ENCODE data around the gene CYB5R4. TPM values are rescaled to one million over a fixed set of nuclear protein-coding genes. Genes with fewer than 3 reads are reported as not detected.

The CYB5R4 gene
- total and polyA plus RNA-seq, 2 of the 8 experiments (the other 6 are each of a cell fraction or from before 2014, with no cell fraction given) = 2.8 to 14.6 TPM

DNA sequence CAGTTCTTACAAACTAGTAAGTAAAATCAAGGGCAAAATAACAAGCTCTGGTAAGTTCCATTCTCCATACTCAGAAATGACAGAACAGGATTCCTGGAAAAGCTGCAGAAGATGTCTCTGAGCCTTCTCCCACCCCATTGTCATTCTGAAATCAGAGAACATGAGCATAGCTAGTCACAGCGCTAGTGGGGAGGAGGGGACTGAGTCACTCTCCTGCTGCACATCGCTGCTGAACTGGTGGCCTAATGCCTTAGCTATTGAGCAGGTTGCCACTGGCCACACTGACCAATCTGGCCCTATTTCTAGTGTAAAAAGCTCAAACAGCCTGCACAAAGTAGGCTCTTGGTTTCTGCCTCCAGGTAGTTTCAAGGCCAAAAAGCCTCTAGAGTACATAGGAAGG is 32.4 kb upstream of the CYB5R4 start (continued):
- TF ChIP-seq EP300 (IDR thresholded peaks at IDR 0.05; ENCODE audit: borderline replicate concordance in 1 of 2, low read depth in 2 of 2, low read length in 2 of 2) (no peak), BCL11A (IDR thresholded peaks at IDR 0.05; ENCODE audit: low read depth in 2 of 2, low read length in 2 of 2) (no peak), HDAC2 (IDR thresholded peaks at IDR 0.05; ENCODE audit: borderline replicate concordance in 1 of 2, low read depth in 2 of 2, low read length in 2 of 2) (no peak), CHD1 (IDR thresholded peaks at IDR 0.05; ENCODE audit: low read depth, low read length) (no peak), BRCA1 (IDR thresholded peaks at IDR 0.05; ENCODE audit: low read depth, low read length) (no peak), KDM4A (IDR thresholded peaks at IDR 0.05; ENCODE audit: low read depth, low read length, severe bottlenecking) (no peak)
